Fibroblast of skin of scalp (primary cell): Measurements from ENCODE around the gene IFT22.
"Not testable (repeated sequence)": the region's sequence is repeated elsewhere in the genome, so short reads cannot be mapped to it uniquely, and the experiment has no call there.

Experiments
- DNase-seq: peaks from one replicate; pipeline ENCODE4 v3.0.0-alpha.2; 2013

Gene IFT22

DNA sequence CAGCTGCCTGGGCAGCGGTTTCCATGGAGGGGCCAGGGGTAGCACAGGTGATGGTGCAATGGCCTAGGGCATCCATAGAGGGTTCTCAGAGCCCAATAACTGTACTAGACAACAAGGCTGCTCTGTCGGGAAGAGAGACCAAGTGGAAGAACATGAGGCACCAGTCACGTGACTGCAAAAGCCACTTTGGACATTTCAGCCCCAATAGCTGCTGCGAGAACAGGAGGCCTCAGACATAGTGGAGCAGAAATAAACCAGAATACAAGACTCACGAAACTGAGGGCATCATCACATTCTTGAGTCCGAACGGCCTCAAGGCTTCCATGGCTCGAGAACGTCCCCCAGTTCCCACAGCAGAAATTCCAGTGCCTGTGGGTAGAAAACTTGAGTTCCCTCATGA lies 44.5 kb downstream of the IFT22 start:
- no peak for DNase-seq

GRCh38 chr7:101273206-101273605 lies 48.4 kb downstream of the IFT22 start:
- no peak for DNase-seq

DNA sequence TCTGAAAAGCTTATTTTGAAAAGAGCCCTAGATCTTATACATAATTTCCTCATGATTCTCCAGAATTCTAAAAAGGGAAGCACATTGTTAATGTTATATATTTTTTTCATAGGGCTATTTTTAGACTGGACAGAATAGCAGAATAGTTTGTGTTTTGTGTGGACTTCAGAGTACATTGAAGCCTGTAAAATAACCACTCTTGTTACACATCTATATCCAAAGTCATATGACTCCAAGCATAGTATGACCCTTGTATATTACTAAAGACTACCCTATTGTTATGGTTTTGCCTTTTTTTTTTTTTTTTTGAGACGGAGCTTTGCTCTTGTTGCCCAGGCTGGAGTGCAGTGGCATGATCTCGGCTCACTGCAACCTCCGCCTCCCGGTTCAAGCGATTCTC lies 50.6 kb downstream of the IFT22 start:
- no peak for DNase-seq

- DNase-seq = no peak
These were observed 51.9 kb downstream of the IFT22 start for GRCh38 chr7:101269664-101270063.

DNA sequence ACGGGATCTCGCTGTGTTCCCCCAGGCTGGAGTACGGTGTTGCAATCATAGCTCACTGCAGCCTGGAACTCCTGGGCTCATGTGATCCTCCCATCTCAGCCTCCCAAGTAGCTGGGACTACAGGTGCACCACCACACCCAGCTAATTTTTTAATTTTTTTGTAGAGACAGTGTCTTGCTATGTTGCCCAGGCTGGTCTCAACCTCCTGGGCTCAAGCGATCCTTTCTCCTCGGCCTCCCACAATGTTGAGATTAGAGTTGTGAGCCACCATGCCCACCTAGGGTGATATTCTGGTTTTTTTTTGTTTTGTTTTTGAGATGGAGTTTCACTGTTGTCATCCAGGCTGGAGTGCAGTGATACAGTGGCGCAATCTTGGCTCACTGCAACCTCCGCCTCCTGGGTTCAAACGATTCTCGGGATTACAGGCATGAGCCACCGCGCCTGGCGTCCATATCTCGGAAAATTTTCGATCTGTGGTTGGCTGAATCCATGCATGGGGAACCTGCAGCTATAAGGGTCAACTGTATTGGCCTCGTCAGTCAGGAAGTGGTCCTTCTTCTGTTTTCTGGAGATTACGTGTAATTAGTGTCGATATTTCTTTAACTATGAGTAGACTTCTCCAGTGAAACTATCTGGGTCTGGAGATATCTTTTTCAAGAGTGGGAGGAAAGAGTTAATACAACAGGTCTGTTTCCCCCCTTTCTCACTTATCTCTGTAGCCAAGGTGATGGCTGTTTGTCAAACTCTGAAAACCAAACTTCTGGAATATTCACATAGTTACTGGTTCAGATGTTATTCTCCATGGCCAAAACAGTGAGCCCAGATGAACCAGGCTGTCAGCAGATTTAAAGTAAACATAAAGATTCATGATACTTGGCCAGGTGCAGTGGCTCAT lies 55.7 kb downstream of the IFT22 start:
- DNase-seq = no peak

GRCh38 chr7:101264102-101264706 lies 57.4 kb downstream of the IFT22 start:
- not testable (repeated sequence) for DNase-seq
